ENCODE data around the gene GLUD2.

DNA sequence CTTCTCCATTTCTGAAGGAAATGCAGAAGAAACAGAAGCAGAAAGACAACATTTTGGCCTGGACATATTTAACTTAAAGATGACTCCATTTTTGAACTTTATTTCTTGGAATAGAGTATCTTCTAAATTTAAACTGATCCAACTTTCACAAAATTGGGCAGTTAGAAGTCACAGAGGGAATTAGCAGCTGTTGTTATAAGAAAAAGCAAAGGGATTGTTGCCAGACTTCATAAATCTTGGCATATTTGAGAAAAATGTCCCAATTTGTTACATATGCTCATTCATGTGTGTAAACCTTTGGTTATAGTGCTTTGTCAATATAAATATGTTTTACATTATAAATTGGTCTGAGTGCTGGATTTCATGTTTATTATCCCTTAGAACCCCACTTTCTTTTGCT lies 3.4 kb downstream of the GLUD2 start:
- TF ChIP-seq EZH2 (IDR thresholded peaks at IDR 0.05; ENCODE audit: borderline replicate concordance, low read length), result no peak
- TF ChIP-seq, protein P1, sequence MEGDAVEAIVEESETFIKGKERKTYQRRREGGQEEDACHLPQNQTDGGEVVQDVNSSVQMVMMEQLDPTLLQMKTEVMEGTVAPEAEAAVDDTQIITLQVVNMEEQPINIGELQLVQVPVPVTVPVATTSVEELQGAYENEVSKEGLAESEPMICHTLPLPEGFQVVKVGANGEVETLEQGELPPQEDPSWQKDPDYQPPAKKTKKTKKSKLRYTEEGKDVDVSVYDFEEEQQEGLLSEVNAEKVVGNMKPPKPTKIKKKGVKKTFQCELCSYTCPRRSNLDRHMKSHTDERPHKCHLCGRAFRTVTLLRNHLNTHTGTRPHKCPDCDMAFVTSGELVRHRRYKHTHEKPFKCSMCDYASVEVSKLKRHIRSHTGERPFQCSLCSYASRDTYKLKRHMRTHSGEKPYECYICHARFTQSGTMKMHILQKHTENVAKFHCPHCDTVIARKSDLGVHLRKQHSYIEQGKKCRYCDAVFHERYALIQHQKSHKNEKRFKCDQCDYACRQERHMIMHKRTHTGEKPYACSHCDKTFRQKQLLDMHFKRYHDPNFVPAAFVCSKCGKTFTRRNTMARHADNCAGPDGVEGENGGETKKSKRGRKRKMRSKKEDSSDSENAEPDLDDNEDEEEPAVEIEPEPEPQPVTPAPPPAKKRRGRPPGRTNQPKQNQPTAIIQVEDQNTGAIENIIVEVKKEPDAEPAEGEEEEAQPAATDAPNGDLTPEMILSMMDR (IDR thresholded peaks at IDR 0.05; ENCODE audit: low read length), result no peak
